Measurements from ENCODE around the gene TNK2. TPM values are rescaled to one million over a fixed set of nuclear protein-coding genes. Genes with fewer than 3 reads are reported as not detected.

The TNK2 gene
- total and polyA plus RNA-seq, 2 of the 13 experiments (the other 11 are each of a cell fraction or from before 2014, with no cell fraction given): 4.6 to 5.8 TPM

DNA sequence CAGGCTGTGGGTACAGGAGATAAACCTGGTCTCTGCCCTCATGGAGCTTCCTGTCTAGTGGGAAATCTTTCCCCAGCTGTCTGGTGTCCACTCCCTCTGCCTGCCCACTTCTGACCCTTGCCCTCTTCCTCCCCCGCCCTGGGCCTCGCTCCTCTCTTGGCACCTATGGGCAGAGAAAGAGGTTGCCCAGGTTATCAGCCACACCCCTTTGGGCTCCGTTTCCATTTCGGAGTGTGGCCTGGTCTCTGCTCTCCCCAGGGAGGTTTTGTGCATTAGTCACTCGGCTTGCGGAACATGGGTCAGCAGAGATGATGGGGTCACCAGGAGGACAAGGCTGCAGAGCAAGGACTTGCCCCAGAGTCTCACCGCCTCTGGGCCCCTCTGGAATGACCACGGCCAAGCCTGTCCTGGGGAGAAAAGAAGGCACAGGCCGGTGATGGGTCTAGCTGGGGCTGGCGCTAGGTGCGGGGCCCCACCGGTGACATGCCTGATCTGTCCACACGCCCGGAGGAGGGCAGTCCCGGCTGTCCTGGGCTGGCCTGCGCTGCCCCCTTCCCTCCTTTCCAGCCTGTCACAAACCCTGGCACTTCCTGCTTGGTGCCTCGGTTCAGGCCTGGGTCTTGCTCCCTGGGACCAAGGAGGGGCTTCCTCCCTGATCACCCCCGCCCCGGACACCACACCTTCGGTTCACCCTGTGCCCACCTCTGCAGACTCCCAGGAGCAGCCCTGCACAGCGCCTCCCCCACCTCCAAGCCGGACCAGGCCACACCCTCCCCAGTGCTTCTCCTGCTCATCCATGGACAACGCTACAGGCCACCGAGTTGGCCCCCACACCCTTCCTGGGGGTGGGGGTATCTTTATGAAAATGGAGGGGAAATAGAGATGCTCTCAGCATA, 61.0 kb downstream of the TNK2 start (continued):
- TF ChIP-seq ZBTB20 (CRISPR knock-in tag; IDR thresholded peaks at IDR 0.05; ENCODE audit: borderline replicate concordance, low read depth): no peak
- no peak for TF ChIP-seq HMGA1 (CRISPR knock-in tag; conservative IDR thresholded peaks at IDR 0.05)
- TF ChIP-seq, protein P1, sequence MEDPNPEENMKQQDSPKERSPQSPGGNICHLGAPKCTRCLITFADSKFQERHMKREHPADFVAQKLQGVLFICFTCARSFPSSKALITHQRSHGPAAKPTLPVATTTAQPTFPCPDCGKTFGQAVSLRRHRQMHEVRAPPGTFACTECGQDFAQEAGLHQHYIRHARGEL (CRISPR knock-in tag; IDR thresholded peaks at IDR 0.05): no peak
- no peak for TF ChIP-seq CC2D1A (CRISPR knock-in tag; IDR thresholded peaks at IDR 0.05)
- peak; percentile 80 for TF ChIP-seq HNRNPL (IDR thresholded peaks at IDR 0.05; ENCODE audit: low read depth, low read length)
- no peak; a peak in 1 of 4 replicates for TF ChIP-seq EP300 (IDR thresholded peaks at IDR 0.05; ENCODE audit: low read depth in 2 of 2, low read length in 2 of 2)
- TF ChIP-seq EP300 (CRISPR knock-in tag; IDR thresholded peaks at IDR 0.05; ENCODE audit: borderline replicate concordance): peak; percentile 71
- no peak for TF ChIP-seq YEATS4 (CRISPR knock-in tag; IDR thresholded peaks at IDR 0.05; ENCODE audit: borderline replicate concordance)
- TF ChIP-seq ZNF883 (CRISPR knock-in tag; IDR thresholded peaks at IDR 0.05; ENCODE audit: not compliant biosample characterization): no peak
- no peak for TF ChIP-seq ZNF607 (CRISPR knock-in tag; IDR thresholded peaks at IDR 0.05; ENCODE audit: borderline replicate concordance)
- no peak for TF ChIP-seq SMARCC2 (IDR thresholded peaks at IDR 0.05)
- TF ChIP-seq IRF2 (CRISPR knock-in tag; IDR thresholded peaks at IDR 0.05): no peak
- TF ChIP-seq ZNF547 (CRISPR knock-in tag; IDR thresholded peaks at IDR 0.05): no peak
- TF ChIP-seq, protein P2, sequence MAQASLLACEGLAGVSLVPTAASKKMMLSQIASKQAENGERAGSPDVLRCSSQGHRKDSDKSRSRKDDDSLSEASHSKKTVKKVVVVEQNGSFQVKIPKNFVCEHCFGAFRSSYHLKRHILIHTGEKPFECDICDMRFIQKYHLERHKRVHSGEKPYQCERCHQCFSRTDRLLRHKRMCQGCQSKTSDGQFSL (CRISPR knock-in tag; IDR thresholded peaks at IDR 0.05): no peak
- TF ChIP-seq KMT2A (CRISPR knock-in tag; IDR thresholded peaks at IDR 0.05): no peak
- TF ChIP-seq, protein P3, sequence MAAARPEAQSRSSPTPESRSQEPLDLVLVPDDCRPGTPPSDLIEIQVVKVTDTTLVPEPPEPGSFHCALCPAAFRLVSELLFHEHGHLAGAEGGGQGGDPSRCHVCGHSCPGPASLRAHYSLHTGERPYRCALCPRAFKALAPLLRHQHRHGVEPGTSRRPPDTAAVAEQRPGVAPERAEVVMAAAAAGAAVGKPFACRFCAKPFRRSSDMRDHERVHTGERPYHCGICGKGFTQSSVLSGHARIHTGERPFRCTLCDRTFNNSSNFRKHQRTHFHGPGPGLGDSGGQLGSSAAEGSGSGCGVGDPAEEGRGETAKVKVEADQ (CRISPR knock-in tag; IDR thresholded peaks at IDR 0.05; ENCODE audit: borderline replicate concordance): no peak
- TF ChIP-seq ZFP37 (CRISPR knock-in tag; IDR thresholded peaks at IDR 0.05; ENCODE audit: borderline replicate concordance): no peak
- TF ChIP-seq ERF (CRISPR knock-in tag; IDR thresholded peaks at IDR 0.05): no peak
- no peak for TF ChIP-seq CREB1 (IDR thresholded peaks at IDR 0.05)
- 0 out of 2 replicates have a peak, but pooled peaks have one; percentile 29 for TF ChIP-seq CREB1 (CRISPR knock-in tag; IDR thresholded peaks at IDR 0.05)
- 0 out of 2 replicates have a peak, but pooled peaks have one; percentile 16 for TF ChIP-seq SP5 (CRISPR knock-in tag; IDR thresholded peaks at IDR 0.05; ENCODE audit: borderline replicate concordance, low read depth)
- no peak for TF ChIP-seq JARID2 (CRISPR knock-in tag; IDR thresholded peaks at IDR 0.05; ENCODE audit: insufficient replicate concordance)
- TF ChIP-seq, protein P4, sequence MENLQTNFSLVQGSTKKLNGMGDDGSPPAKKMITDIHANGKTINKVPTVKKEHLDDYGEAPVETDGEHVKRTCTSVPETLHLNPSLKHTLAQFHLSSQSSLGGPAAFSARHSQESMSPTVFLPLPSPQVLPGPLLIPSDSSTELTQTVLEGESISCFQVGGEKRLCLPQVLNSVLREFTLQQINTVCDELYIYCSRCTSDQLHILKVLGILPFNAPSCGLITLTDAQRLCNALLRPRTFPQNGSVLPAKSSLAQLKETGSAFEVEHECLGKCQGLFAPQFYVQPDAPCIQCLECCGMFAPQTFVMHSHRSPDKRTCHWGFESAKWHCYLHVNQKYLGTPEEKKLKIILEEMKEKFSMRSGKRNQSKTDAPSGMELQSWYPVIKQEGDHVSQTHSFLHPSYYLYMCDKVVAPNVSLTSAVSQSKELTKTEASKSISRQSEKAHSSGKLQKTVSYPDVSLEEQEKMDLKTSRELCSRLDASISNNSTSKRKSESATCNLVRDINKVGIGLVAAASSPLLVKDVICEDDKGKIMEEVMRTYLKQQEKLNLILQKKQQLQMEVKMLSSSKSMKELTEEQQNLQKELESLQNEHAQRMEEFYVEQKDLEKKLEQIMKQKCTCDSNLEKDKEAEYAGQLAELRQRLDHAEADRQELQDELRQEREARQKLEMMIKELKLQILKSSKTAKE (CRISPR knock-in tag; IDR thresholded peaks at IDR 0.05; ENCODE audit: borderline replicate concordance): no peak
- no peak for TF ChIP-seq JUNB (CRISPR knock-in tag; IDR thresholded peaks at IDR 0.05; ENCODE audit: borderline replicate concordance)
- no peak for TF ChIP-seq ARID2 (CRISPR knock-in tag; IDR thresholded peaks at IDR 0.05; ENCODE audit: borderline replicate concordance)
- no peak for TF ChIP-seq SOX6 (IDR thresholded peaks at IDR 0.05)
- TF ChIP-seq SOX6 (CRISPR knock-in tag; IDR thresholded peaks at IDR 0.05): peak; percentile 33; the same call in 1 of the 2 replicates
